HG02571 (cell line): ENCODE results near the gene SIT1.
"Not testable (repeated sequence)": the region's sequence is repeated elsewhere in the genome, so short reads cannot be mapped to it uniquely, and the experiment has no call there.

Experiments
- ATAC-seq: cut with Tn5 transposase; IDR thresholded peaks from one replicate; pipeline ENCODE4 v1.9.1; 2021; ENCODE audit warnings: mild to moderate bottlenecking, moderate library complexity; ENCODE audit not compliant: unreplicated experiment

Gene SIT1

GRCh38 chr9:35661756-35662350 lies 11.1 kb upstream of the SIT1 start:
- no peak for ATAC-seq

GRCh38 chr9:35660966-35661415 lies 10.3 kb upstream of the SIT1 start:
- no peak for ATAC-seq

GRCh38 chr9:35659340-35659739 lies 8.6 kb upstream of the SIT1 start:
- ATAC-seq, result no peak

- ATAC-seq, result no peak
Measured at GRCh38 chr9:35658968-35659220, 8.2 kb upstream of the SIT1 start.

- ATAC-seq, result peak; percentile 50
Measured at GRCh38 chr9:35658137-35658967, 7.6 kb upstream of the SIT1 start, which contains the start of gene CCDC107. Gene CCDC107 (plus strand): TSS chr9:35658292. CDS start chr9:35658380, 88 bp downstream.

- peak; percentile 86 for ATAC-seq
Measured at GRCh38 chr9:35657546-35658136, 6.9 kb upstream of the SIT1 start, which contains the start of gene RMRP. Gene RMRP (minus strand): TSS chr9:35658019.

- ATAC-seq, result no peak
Measured at GRCh38 chr9:35656831-35657545, 6.3 kb upstream of the SIT1 start.

- ATAC-seq, result no peak
Measured at GRCh38 chr9:35656348-35656747, 5.6 kb upstream of the SIT1 start.

- ATAC-seq, result no peak
Measured at GRCh38 chr9:35653611-35654010, 2.9 kb upstream of the SIT1 start.

- no peak for ATAC-seq
Measured at GRCh38 chr9:35652829-35653209, 2.1 kb upstream of the SIT1 start.

- ATAC-seq, result no peak
Measured at GRCh38 chr9:35651956-35652828, 1.5 kb upstream of the SIT1 start.

GRCh38 chr9:35649431-35650340 lies 1.0 kb downstream of the SIT1 start:
- ATAC-seq, result no peak

- peak; percentile 74 for ATAC-seq
Measured at GRCh38 chr9:35646533-35647265, 4.0 kb downstream of the SIT1 start.

- ATAC-seq, result no peak
Measured at GRCh38 chr9:35646153-35646532, 4.6 kb downstream of the SIT1 start.

GRCh38 chr9:35645736-35646135 lies 5.0 kb downstream of the SIT1 start:
- not testable (repeated sequence) for ATAC-seq

GRCh38 chr9:35643046-35643445 lies 7.7 kb downstream of the SIT1 start:
- ATAC-seq, result no peak

- not testable (repeated sequence) for ATAC-seq
Measured at GRCh38 chr9:35641478-35641877, 9.3 kb downstream of the SIT1 start.

- not testable (repeated sequence) for ATAC-seq
Measured at GRCh38 chr9:35640431-35640830, 10.3 kb downstream of the SIT1 start.

GRCh38 chr9:35639631-35640030 lies 11.1 kb downstream of the SIT1 start:
- no peak for ATAC-seq
